CD1c-positive myeloid dendritic cell (primary cell): ENCODE results near the gene MSX1.

Experiments used
- DNase-seq: peaks from one replicate; pipeline ENCODE4 v3.0.0-alpha.2; 2016; ENCODE audit errors: extremely low spot score

The MSX1 gene

DNA sequence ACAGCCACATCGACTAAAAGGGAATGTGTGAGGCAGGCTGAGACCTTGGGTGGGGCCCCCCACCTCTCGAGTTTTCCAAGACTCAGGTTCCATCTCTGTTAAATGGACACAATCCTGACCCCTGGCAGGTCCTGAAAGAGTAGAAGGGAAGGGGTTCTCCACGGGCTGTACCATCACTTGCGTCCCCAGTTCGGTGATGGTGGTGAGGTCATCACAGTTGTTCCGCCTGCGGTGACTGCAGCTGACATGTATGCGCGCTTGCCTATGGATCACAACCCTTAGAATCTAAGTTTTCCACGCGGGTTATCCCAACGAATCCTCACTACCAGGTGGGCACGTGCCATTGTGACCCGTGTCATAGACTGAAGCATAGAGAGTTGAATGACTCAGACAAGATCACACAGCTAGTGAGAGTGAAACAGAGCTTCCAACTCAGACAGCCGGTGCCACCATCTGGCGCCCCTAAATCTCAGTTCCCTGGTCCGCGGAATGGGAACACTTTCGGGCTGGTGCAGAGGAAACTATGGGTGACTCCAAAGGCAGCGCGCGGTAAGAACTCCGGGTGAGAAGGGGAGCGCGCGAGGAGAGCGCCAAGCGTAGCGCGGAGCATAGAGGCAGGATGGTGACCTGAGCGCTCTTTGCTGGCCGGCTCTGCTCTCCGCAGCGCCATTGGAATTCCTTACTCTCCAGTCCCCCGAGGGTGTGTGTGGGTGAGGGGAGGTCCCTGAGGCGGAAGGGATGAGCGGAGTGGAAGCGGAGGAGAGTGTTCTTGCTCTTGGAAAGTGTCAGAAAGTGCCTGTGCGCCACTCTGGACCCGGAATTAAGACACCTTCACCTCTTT, 10.5 kb downstream of the MSX1 start:
- no peak for DNase-seq

DNA sequence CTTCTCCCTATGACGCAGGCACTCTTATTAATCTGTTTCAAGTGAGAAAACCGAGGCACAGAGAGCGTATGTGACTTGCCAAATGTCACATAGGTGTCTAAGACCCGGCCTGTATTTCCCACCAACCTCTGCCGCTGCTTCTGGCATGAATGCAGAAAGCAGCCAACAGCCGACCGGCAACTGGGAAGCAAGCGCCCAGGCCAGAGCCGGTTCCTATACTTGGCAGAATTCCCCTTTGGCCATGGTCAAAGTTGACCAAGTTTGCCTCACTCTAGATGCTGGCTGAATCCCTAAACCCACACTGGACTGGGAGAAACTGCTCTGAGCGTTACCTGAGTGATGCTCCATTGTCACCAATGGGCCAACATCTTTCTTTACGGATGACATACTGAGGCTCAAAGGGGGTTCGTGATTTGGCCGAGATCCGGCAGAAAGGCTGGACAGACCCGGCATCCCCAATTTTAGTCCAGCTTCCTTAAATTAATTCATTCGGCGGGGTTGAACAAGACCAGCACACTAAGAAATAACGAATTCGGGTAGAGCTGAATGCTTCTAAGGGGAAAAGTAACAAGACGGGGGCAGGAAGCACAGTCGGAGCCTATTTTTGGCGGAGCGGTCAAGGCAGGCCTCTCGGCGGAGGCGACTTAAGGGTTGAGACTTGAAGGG, 11.2 kb downstream of the MSX1 start:
- no peak for DNase-seq

DNA sequence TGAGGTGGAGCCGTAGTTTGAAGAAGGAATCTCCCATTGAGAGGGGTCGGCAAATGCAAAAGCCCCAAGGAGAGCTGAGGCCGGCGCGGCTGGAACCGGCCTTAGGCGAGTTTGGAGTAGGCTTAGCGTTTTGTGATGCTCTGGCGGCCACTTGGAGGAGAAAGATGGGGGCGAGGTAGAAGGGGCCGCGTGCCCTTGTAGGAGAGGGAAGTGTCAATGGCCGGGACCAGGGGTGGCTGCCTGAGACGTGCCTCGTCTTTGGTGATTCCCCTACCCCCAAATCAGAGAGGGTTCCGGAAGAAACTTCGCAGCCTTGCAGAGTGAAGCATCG, 11.7 kb downstream of the MSX1 start:
- no peak for DNase-seq

DNA sequence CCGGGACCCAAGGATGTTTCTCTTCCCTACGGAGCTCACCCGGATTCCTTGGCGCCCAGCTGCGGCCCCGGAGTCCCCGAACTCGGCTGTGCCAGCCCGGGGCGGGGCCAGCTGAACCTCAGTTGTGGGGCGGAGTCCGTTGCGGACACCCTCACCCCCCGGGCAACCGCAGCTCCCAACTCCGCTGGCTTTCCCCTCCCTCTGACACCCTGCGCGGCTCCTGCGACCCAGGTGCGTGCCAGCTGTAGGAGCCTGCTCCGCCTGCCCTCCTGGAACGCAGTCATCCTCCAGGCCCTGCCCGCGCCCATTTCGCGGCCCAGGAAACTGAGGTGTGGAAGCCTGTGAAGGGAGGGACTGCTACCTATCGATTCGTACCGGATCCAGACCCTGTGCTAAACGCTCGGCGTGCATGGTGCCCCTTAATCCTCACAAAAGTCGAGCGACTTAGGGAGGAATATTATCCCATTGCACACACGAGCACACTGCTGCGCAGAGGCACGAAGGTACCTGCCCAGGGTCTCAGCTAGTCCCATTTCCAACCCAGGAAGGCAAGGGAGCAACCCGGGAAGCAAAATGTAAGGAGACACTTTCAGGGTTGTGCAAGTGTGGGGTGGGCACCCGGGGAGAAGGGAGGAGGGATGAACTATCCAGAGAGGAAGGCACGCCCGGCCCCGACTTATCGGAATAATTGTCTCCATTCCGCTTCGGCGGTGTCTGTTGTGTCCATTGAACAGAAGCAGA, 12.3 kb downstream of the MSX1 start:
- DNase-seq, result no peak

DNA sequence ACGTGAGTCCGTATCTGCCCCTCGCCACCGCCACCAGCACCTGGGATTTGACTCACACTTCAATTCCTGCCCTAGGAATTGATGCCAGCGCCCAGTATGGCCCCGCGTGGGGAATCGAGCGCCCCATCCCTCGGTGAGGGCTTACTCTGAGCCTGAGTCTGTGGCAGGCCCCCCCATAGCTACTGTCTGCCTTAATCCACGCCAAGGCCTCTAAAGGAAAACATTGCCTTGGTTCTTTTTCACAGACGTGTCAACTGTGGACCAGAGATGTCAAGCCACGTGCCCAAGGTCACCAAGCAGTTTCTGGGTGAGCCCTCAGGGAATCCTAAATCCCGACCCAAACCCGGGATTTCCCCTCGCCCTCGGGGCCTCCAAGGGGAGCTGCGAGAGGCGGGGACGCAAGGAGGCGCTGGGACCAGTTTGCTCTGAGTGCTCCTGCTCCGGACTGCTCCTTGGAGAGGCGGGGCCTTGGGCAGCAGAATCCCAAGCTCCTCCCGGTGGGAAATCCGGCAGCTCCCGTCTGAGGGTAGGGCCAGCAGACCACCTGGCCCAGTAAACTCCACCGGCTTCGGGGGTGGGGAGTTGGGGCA, 12.9 kb downstream of the MSX1 start:
- no peak for DNase-seq

DNA sequence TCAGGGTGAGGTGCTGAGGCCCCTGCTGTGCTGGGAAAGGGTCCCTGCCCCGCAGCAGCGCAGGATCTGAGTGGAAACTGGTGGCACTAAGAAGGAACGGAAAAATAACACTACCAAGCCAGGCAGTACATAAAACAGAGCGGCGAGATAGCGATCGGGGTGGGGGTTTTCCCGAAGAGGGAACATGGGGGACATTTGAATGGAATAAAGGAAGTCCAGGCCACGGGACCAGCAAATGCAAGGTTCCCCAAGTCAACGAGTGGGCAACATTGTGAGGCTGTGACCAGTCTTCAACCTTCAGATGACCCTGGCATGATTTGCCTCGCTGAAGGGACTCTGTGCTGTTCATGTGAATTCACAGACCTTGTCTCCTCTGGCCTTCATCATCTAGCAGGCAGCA, 13.7 kb downstream of the MSX1 start:
- DNase-seq, result no peak

DNA sequence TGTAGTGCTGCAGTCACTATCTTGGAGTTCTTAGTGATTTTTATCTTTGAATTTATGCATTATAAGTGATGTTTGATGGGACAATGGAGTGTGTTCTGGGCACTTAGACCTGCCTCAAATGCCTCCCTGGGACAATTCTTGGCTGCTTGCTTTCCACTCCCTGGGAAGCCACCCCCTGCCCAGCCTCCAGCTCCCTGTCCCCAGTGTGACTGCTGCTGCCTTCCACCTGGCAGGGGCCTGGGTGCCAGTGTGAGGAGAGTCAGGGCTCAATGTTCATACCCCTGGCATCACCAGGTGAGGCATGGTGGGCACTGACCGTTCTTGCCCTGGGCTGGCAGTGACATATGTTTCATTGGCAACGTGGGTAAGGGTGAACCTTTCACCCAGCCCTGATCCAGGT, 14.8 kb downstream of the MSX1 start:
- DNase-seq, result no peak

DNA sequence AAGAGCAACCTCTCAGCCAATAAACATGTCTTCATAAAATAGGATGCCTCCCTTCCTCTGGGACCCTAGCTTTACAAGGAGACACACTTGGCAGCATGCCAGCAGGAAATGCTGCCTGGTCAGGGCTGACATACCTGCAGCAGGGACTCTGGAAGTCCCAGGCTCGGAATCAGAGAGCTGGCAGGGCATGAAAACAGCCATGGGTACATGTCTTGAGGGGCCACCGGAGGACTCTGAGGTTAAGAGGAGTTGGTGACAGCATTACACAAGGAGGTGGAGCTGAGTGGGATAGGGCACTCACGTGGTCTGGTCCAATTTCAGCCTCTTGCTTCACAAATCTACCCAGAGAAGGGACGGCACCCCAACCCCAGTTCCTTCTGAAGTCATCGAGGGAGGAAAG, 15.7 kb downstream of the MSX1 start:
- no peak for DNase-seq

DNA sequence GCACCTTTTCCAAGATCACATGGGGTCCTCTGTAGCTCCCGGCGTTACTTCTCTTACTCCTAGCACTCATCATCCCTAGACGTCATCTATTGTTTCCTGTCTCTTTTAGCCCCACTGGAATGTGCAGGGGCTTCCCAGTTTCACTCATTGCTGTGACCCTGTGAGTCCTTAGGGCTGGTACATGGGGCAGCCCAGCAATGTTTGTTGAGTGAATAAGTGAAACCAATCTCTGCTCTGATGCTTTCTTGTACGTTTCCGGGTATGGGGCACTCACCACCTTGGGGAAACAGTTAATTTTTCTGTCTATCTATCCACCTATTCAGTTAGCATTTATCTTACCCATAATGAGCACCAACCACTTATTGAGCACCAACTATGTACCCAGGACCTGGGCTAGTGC, 16.1 kb downstream of the MSX1 start:
- no peak for DNase-seq

DNA sequence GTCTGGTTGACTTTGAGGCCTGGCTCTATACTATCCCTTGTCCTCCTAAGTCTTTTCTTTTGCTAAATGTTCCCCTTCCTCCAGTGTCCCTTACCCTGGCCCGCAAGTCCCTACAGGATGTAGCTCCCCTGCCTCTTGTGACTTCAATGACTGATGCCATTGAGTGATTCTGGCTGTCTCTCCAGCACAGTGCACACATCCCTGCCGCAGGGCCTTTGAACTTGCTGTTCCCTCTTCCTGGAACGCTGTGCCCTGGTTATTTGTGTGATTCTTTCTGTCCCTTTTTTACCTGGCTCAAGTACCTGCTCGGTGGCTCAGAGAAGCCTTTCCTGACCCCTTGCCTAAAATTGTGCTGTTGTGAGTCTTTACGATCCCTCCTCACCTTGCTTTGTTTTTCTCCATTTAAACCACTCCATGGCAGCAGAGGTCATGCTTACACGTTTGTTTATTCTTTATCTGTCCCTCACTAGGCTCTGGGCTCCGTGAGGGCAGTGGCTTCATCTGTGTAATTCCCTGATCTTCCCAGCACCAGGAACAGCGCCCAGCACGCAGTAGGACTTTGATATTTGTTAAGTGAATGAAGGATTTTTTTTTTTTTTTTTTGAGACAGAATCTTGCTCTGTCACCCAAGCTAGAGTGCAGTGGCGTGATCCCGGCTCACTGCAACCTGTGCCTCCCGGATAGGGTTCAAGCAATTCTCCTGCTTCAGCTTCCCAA, 17.6 kb downstream of the MSX1 start:
- no peak for DNase-seq

DNA sequence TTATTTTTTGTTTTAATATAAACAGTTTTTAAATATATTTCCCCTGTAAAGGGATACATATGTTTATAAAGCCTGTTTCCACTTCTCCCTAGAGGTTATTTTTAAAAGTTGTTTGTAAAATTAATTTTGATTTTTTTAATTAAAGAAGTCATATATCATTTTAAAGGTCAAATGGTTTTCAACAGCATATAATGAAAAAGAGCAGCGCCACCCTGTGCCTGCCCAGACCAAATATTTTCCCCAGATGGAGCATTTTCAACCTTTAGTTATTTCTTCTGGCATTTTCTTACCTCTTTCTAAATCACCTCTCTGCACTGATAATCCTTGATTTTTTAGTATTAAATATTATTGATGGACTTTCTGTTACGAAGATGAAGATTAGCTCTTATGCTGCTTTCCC, 21.0 kb downstream of the MSX1 start:
- no peak for DNase-seq

DNA sequence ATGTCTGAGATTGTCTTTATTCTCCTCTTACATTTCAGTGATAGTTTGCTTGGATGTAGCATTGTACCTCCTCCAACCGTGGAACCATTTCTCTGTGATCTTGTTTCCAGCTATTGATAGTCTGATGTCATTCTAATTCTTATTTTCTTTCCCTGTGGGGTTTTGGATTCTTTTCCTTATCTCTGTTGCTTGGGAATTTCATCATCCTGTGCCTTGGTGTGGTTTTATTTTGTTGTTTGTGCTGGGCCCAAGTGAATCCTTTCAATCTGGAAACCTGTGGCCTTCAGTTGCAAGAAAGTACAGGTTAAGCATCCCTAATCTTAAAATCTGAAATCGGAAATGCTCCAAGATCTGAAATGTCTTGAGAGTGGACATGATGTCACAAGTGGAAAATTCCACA, 22.0 kb downstream of the MSX1 start:
- DNase-seq, result no peak

DNA sequence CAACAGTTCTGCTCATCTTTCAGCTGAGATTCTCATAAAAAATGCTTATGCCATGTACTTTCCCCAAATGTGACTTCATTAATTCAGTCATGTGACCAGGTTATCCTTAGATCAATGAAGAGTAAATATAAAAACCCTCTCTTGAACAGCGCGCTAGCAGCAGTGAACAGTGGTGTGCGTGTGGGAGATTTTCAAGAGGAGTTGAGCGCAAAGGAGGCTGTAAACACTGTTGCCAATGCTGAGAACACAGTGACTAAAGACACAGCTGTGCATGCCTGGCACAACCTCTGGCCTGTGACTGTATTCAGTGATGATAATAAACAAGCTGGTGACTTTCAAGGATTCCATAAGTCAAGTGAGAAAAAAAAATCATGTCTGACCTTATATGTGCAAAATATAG, 25.1 kb downstream of the MSX1 start:
- no peak for DNase-seq

DNA sequence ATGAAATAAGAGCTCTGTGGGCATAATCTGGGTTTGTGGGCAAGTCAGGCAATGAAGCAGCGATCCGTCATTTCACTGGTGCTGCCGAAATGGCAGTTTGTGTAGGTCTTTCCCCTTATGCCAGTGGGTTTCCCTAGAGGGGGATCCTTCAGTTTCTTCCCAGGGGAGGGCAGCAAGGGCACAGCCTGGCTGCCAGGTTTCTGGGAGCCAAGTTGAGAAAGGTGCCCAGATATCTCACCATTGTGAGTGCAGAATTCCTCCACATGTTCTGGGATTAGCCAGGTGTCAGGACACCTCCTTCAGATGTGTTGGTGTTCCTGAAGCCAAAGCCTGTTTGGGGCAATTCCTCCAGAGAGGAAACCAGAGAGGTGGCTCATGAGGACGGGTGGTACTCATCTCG, 28.0 kb downstream of the MSX1 start:
- no peak for DNase-seq

DNA sequence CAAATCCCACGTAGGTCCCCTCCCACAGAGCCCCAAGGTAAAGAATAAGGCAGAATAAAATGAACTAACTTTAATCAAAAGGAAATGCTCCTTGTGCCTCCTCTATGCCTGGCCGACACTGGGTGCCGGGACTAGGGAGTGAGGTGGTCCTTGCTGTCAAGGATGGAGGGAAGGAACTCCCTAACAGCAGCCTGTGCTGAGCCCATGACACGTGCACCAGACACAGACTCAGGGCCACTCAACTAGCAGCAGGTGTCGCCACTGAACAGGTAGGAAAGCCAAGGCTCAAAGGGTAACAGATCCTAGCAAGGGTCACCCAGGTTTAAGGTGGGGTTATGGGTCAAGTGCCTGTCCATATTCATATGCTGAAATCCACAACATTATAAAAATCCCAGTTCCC, 29.2 kb downstream of the MSX1 start:
- DNase-seq, result no peak

DNA sequence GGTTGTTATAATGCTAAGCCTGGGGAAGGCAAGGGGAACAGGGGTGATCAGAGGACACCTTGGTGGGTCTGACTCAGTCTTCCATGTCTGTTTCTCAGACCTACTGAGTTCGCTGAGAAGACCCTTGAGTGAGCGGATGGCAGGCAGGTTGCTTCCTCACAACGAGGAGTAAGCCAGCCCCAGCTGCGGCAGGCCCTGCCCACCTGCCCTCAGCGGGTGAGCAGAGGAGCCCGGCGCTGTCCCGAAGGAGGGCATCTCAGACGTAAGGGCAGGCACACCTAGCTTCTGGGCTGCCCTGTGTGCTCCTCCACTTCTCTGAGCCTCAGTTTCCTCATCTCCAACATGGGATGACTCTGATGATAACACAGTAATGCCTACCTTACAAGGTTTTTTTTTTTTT, 30.3 kb downstream of the MSX1 start:
- DNase-seq, result no peak

DNA sequence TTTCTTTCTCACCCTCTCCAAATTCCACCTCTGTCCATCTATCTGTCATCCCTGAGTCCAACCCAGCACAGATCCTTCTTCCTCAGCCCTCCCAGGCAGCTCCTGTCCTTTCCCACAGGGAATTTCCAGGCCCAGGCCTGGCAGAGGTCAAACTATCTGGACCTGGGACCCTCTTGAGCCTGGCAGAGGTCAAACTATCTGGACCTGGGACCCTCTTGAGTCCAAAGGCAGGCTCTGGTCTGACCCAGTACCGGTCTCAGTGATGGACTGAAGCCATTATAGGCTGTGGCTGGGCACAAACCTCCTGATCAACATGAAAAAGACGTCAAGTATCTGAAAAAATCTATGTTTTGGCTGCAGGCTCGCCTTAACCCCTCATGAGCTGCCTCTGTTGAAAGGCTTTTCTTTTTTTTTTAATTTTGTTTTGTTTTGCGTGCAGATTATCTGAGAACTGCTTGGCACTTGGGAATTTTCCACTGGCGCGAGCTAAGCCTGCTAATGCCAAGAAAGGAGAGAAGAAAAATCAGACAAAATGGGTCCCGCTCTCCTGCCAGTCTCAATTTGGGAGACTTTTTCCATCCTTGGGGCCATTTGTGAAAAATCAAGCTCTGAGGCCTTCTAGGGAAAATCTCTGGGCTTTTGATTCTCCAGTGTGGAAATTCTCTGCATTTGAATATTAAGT, 31.2 kb downstream of the MSX1 start:
- no peak for DNase-seq

DNA sequence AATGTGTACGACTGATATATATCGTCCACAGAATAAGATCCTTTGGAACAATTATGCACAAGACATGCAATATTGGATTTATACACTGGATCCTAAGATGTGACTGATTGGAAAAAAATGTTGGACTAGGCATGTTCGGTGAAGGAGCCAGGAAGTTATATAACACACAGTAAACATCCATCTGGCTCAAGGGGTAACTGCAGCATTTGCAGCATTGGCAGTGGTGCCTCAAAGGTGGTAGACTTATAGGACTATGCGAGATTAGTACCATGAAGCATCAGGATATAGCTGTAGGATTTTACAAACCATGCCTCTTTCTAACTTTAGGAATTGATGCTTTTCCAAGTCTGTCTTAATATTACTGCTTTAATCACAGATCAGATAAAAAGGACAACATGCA, 34.3 kb downstream of the MSX1 start:
- DNase-seq, result no peak

DNA sequence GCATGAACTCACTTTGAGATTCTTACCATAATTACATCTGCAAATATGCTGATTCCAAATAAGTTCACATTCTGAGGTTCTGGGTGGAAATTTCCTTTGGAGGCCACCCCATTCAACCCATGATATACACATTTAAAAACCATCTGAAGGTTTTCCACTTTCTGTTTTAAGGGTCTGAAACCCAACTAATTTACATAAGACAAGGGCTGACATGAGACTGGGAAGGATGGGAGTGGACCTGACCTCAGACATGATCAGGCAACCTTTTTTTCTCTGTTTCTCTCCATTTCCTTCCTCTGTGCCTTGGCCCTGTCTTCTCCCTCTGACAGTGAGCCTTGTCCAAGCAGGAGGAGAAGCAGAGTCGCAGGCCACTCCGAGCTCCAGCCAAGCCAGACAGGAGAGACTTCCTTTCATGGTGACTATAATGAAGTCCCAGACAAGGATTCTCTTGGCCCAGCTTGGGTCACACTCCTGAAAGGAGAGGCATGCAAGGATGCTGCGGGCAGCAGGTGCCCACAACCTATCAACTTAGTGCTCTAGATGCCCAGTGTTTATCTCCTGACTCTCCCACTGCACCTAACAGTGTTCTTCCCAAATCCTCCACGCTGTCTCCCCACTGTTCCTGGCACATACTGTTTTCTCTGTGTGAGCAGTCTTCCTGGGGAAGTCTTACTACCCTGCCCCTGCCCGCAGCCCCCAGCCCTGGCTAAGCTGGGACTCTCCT, 39.9 kb downstream of the MSX1 start:
- no peak for DNase-seq

DNA sequence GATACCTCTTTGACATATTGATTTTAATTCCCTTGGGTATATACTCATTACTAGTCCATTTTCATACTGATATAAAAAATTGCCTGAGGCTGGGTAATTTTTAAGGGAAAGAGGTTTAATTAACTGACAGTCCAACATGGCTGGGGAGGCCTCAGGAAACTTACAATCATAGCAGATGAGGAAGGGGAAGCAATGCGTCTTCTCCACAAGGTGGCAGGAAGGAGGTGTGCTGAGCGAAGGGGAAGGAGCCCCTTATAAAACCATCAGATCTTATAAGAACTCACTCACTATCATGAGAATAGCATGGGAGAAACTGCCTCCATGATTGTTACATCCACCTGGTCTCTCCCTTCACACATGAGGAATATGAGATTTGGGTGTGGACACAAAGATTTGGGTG, 42.4 kb downstream of the MSX1 start:
- no peak for DNase-seq

DNA sequence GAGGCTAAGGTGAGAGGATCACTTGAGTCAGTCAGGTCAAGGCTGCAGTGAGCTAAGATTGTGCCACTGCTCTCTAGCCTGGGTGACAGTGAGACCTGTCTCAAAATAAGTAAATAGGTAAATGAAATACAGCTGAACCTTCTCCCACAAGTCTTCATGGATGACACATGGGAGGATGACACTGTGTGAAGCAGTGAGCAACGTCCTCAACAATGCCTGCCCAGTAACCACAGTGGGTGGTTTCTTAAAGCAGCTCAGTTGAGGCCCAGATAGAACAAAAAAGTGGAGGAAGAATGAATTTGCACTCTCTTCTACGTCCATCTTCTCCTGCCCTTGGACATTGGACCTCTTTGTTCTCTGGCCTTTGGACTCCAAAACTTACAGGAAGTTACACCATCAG, 52.7 kb downstream of the MSX1 start:
- DNase-seq, result no peak
